H1 (cell line): ENCODE data around the gene CYBRD1. TPM values are rescaled to one million over a fixed set of nuclear protein-coding genes. Genes with fewer than 3 reads are reported as not detected.
A peak's percentile ranks its signal among the peaks of the same experiment; 100 is the strongest.

ENCODE experiments used
- ATF2 ChIP-seq: IDR thresholded peaks from 2 replicates; pipeline ENCODE4 v1.6.1; 2012; ENCODE audit warnings: low read length, inconsistent platforms
- CEBPB ChIP-seq: IDR thresholded peaks from 2 replicates; pipeline ENCODE4 v1.6.1; 2012; ENCODE audit warnings: low read depth, low read length
- CTCF ChIP-seq, 3 experiments: IDR thresholded peaks; 1 replicate in 2 of 3; 2 replicates in 1 of 3; pipeline versions ENCODE4 v1.5.1 to v1.6.1; 2011; ENCODE audit warnings: low read length in 3 of 3, mild to moderate bottlenecking in 3 of 3, inconsistent platforms in 2 of 3, low read depth in 1 of 3, moderate library complexity in 1 of 3; ENCODE audit not compliant: insufficient read depth in 1 of 3; ENCODE audit errors: control extremely low read depth in 1 of 3
- polyA plus RNA-seq, 7 experiments: library from polyadenylated mRNA; depleted of rRNA in 3 of 7; stranded (reverse) in 5 of 7; unstranded in 2 of 7; fragments of >200 nt in 5 of 7; fragments of 200-250 nt in 2 of 7; gene quantifications; 1 replicate in 5 of 7; 2 replicates in 1 of 7; 4 replicates in 1 of 7; pipeline versions ENCODE4 v1.2.1 to v1.2.3, GENCODE V29; 2011 to 2013; ENCODE audit warnings: missing spikeins in 2 of 7, mixed read lengths in 2 of 7
- total RNA-seq: library from RNA; stranded (reverse); fragmentation: NEBNext Ultra II Directional; extraction: Animal tissue kit (Norgen Biotek cat#: 25700); gene quantifications from 2 replicates; pipeline ENCODE4 v1.2.1, GENCODE V29; 2021

The CYBRD1 gene
- total and polyA plus RNA-seq, 2 of the 8 experiments (the other 6 are each of a cell fraction or from before 2014, with no cell fraction given) = 10.7 to 12.6 TPM

GRCh38 chr2:171541202-171541887 is 19.1 kb downstream of the CYBRD1 start (continued):
- TF ChIP-seq CTCF (IDR thresholded peaks at IDR 0.05; ENCODE audit: control extremely low read depth in 1 of 3, insufficient read depth in 1 of 3, low read depth in 1 of 3, low read length in 3 of 3) (peak; percentile 68 to 79 (median 74)), CEBPB (no peak), ATF2 (no peak)
- TF ChIP-seq, all 59 proteins: peak for 3
